Coronary artery (tissue), 2 donors: Measurements from ENCODE around the gene DMWD.

Source experiments
- DNase-seq: peaks from one replicate; pipeline ENCODE4 v3.0.0-alpha.2; 2017; ENCODE audit warnings: low spot score
- H3K27ac ChIP-seq, 2 donors: fragments of 200-600 bp; sonication (generic); one replicate each; pipeline ENCODE4 v1.5.1; 2016 to 2019
- H3K4me3 ChIP-seq: fragments of 200-600 bp; sonication (generic); 2 replicates; pipeline ENCODE4 v1.5.1; 2016; ENCODE audit warnings: mild to moderate bottlenecking, moderate library complexity
- CTCF ChIP-seq: fragments of 200-600 bp; sonication (generic); IDR thresholded peaks from one replicate; pipeline ENCODE4 v1.5.1; 2019; ENCODE audit warnings: antibody characterized with exemption

The DMWD gene

GRCh38 chr19:45745606-45746005, 47.0 kb downstream of the DMWD start:
- no peak for TF ChIP-seq CTCF
- Histone ChIP-seq H3K4me3 (no peak overlapping the region), H3K27ac (no peak overlapping the region)
- no peak for DNase-seq

GRCh38 chr19:45742969-45743368, 49.7 kb downstream of the DMWD start:
- Histone ChIP-seq H3K4me3 (no peak overlapping the region), H3K27ac (no peak overlapping the region)
- no peak for DNase-seq
- TF ChIP-seq CTCF: no peak

GRCh38 chr19:45739498-45740439, 52.9 kb downstream of the DMWD start:
- no peak for DNase-seq
- Histone ChIP-seq H3K4me3 (no peak overlapping the region), H3K27ac (no peak overlapping the region)
- no peak for TF ChIP-seq CTCF

- no peak for DNase-seq
- TF ChIP-seq CTCF: no peak
- H3K27ac ChIP-seq: no peak within 1 kb of the TSS
- H3K4me3 ChIP-seq: no peak within 1 kb of the TSS
These were observed 59.4 kb downstream of the DMWD start, which contains the start of gene MEIOSIN for GRCh38 chr19:45733160-45733810. TSS of gene MEIOSIN (plus strand) at chr19:45733439. CDS start at chr19:45735377, 1,938 bp downstream.
